Activated naive CD4-positive, alpha-beta T cell treated with anti-CD3 and anti-CD28 coated beads, Interleukin-2, amount 50 U/mL, for 16 hours (primary cell): ENCODE measurements around the gene OXSR1.

Source experiments
- DNase-seq: peaks from one replicate; pipeline ENCODE4 v3.0.0-alpha.2; 2020

OXSR1 gene

GRCh38 chr3:38164952-38165721 lies at the start of gene OXSR1:
Gene OXSR1, plus strand, starts transcription at chr3:38165537. Its CDS starts 340 bp downstream, at chr3:38165877.
- peak; percentile 95 for DNase-seq

- DNase-seq = no peak
Measured at GRCh38 chr3:38115645-38116427, 49.5 kb upstream of the OXSR1 start.

- DNase-seq = no peak
Measured at GRCh38 chr3:38116471-38117162, 48.7 kb upstream of the OXSR1 start.

- DNase-seq = no peak
Measured at GRCh38 chr3:38117163-38117716, 48.1 kb upstream of the OXSR1 start.

GRCh38 chr3:38117748-38118420 lies 47.5 kb upstream of the OXSR1 start:
- peak; percentile 73 for DNase-seq

GRCh38 chr3:38118421-38119247 lies 46.7 kb upstream of the OXSR1 start:
- no peak for DNase-seq

GRCh38 chr3:38119248-38119544 lies 46.1 kb upstream of the OXSR1 start:
- no peak for DNase-seq

GRCh38 chr3:38119821-38120692 lies 45.3 kb upstream of the OXSR1 start:
- DNase-seq = no peak

- no peak for DNase-seq
Measured at GRCh38 chr3:38120693-38121450, 44.5 kb upstream of the OXSR1 start.

- no peak for DNase-seq
Measured at GRCh38 chr3:38121451-38121831, 43.9 kb upstream of the OXSR1 start.

- DNase-seq = no peak
Measured at GRCh38 chr3:38121832-38122461, 43.4 kb upstream of the OXSR1 start.

- DNase-seq = no peak
Measured at GRCh38 chr3:38122712-38123290, 42.5 kb upstream of the OXSR1 start.

- DNase-seq = no peak
Measured at GRCh38 chr3:38124324-38125122, 40.8 kb upstream of the OXSR1 start.

- no peak for DNase-seq
Measured at GRCh38 chr3:38125305-38126120, 39.8 kb upstream of the OXSR1 start.

GRCh38 chr3:38126121-38126892 lies 39.0 kb upstream of the OXSR1 start:
- DNase-seq = no peak

- no peak for DNase-seq
Measured at GRCh38 chr3:38127611-38128302, 37.6 kb upstream of the OXSR1 start.
